ENCODE data around the gene PTPRR.

Gene PTPRR

DNA sequence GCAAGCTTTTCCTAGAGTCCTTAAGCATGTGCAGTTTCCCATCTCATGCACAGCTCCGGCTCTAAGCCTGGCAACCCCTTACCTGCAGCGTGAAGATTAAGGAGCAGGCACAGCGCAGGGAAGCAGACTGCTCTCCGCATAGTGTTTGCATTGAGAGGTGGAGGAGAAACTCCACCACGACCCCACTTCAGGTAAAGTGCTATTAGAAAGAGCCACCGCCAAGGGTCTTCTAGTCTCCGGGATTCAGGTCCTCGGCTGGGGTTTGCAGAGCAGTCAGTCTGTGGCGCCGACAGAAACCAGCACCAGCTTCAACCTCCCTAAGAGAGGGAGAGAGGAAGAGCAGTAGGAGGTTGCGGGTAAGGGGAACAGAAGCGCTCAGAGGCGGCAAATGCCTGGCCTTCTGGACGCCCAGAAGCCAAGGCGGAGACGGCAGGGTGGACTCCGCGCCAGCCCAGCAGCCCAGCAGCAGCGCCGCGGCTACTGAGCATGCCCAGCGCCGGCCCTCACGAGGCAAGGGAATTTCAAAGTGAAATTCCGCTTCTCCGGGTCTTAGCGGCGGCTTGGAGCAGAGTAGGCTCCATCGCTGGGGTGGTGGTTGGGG is at the start of gene PTPRR:
TSS of gene PTPRR (minus strand) at position 488 of the 601 bp plus-strand sequence. CDS start at position 140, 348 bp downstream.
- DNase-seq: no peak

- DNase-seq: no peak
Measured at GRCh38 chr12:70966996-70967790, 46.7 kb upstream of the PTPRR start.

- DNase-seq: no peak
Measured at GRCh38 chr12:70966046-70966445, 45.5 kb upstream of the PTPRR start.

DNA sequence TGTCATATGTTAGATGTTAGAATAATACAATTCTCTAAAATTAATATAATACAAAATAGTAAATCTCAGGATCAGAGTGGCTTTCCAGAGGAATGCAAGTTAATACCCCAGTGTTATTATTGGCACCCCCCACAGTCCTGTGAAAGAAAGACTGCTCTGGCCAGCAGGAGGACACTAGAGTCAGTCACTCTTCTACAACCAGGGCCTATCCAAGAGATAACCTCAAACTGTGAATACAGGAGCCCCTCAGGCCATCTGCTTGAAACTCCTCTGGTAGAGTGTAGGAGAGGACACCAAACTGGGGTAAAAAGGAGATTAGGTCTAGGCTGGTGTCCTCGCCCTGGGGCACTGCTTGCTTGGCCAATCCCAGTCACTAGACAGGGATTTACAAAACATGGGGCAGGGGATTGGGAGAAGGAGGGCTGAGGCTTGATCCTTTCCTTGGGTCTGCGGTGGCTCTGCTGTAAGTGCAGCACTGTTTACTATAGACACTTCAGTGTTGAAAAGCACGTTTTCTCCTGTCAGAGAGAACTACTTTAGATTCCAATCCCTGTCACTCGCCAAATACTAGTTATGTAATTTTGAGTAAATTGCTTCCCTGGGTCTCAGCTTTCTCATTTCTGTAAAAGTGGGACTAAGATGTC is 44.5 kb upstream of the PTPRR start:
- no peak for DNase-seq

DNA sequence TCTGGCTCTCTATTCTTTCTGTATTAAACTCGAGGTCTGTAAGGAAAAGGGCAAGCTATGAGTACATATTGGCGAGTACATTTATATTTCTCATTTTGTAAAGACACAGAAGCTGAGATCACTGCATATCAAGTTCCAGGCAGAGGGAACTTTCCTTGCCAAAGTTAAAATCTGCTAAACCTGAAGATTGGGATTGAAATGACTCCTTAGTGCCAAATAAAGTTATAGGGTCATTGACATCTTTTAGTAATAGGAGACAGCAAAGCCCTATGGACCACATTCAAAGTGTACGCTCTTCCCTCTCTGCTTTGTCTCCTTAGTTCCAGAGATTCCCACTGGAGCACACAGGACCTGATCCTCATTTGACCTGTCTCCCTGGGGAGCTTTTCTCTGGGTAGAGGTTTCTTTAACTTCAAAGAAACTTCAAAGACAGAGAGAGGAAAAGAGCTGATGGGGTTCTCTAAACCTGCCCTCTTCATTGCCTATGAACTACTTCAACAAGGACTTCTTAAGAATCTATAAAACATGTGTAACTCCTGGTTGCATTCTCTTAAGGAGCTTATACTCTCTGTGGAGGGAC is 42.6 kb upstream of the PTPRR start:
- DNase-seq: no peak

DNA sequence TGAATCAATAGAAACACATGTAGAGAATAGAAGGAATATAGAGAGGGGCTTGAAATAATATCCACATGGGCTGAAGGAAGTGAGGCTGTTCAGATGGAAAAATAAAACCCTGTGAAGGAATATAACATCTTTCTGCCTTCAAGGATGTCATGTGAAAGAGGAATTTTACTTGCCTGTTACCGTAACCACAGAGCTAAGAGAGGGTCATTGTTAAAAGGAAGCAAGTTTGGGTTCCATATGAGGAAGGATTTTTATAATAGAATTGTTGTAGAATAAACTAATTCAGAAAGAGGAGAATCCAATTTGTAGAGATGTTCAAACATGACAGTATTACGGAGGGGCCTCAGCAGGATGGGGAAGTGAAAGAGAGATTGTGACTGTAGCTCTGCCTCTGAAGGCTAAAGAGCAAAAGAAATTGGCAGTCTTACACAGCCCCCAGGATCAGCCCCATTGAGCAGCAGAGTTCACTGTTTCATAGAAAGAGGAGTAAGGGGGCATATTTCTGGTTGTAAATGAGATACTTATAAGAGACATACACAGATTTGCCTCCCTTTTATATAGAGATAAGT is 41.8 kb upstream of the PTPRR start:
- no peak for DNase-seq

GRCh38 chr12:70960484-70960883 is 39.9 kb upstream of the PTPRR start:
- DNase-seq: no peak

GRCh38 chr12:70955415-70955814 is 34.9 kb upstream of the PTPRR start:
- DNase-seq: no peak

GRCh38 chr12:70950451-70950850 is 29.9 kb upstream of the PTPRR start:
- no peak for DNase-seq

DNA sequence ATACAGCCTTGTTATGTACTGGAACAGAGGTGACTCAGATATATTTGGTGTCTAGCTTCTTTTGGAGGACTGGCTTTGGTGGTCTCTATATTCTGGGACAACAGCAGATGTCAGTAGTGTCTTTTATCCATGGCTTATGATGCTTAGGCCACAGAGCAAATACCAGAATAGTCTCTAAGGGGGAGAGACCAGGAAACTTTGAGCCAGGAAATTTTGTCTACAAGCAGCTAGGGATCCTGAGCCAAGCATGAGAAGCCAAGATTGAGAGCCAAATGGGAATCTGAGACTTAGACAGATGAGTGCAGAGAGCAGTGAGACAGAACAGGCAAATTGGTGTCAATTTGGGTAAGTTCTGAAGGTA is 28.4 kb upstream of the PTPRR start:
- no peak for DNase-seq

DNA sequence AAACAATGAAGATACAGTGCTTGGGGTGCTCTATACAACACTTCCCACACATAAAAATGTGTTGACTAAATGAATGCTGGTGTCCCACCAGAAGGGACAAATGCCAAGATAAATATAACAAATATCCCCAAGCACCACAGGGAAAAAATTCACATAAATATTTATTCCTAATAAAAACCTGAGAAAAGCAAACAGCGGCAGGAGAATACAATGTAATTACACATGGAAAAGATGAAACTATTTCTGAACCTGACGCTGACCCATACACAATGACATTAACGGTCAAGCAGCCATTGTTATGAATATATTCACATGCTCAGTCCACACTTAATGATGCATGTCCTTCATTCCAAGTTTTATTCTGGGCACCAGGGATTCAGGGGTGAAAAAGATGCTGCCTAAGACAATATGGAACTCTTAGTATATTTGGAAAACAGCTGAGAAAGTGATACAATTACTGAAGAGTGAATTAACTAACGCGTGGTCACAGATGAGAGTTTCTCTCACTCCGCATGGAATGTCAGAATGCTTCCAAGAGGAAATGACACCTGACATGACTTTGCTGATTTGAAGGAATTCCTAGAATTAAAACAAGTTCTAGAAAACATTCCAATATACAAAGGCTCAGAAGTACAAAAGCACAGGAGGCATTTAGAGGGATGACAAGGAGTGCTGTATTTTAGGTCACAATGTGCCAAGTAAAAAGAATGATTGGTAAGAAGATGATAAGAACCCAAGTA is 27.9 kb upstream of the PTPRR start:
- DNase-seq: no peak

- DNase-seq: no peak
Measured at GRCh38 chr12:70936203-70936813, 15.8 kb upstream of the PTPRR start.

DNA sequence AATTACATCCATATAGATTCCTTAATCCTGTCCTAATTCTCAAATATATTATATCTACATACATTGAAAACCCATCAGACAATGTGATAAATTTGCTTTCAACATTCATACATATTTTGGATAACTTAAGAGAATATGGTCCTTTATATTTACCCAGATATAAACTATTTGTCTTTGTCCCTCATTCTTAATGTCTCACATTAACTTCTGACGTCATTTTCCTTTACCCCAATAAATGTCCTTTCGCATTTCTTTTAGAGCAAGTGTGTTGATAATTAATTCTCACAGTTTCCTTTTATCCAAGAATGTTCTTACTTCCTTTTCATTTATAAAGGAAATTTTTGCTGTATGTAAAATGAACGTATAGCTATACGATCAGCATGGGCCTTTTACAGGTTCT is 12.6 kb upstream of the PTPRR start:
- no peak for DNase-seq

DNA sequence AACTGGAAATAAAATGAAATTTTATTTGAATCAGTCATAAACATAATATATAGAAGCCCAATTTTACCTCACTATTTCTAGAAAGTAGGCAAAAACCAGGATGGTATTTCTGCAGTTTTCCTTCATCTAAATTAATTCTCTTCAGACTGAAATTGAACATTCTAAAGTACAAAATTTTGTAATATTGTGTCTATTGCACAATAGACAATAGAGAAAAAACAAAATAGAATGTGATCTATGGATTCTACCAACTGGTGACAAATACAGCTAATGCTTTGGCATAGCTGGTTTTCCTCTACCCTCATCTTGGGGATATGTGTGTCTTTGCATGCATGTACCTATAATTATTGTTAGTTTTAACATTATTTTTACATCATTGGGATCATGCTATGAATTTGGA is 8.5 kb upstream of the PTPRR start:
- no peak for DNase-seq

DNA sequence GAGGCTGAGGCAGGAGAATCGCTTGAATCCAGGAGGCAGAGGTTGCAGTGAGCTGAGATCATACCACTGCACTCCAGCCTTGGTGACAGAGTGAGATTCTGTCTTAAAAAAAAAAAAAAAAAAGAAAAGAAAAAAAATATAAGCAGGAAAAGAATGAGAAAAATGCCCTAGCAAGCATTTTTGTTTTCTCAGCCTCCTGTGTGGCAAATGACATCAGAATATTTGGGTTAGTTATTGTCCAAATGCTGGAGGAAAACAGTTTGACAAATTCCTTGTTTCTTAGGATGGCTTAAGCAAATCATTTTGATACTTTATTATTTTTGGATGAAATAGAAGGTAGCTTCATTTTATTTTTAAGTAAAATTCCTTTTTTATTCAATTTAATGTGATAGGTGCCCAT is 7.5 kb upstream of the PTPRR start:
- DNase-seq: no peak

DNA sequence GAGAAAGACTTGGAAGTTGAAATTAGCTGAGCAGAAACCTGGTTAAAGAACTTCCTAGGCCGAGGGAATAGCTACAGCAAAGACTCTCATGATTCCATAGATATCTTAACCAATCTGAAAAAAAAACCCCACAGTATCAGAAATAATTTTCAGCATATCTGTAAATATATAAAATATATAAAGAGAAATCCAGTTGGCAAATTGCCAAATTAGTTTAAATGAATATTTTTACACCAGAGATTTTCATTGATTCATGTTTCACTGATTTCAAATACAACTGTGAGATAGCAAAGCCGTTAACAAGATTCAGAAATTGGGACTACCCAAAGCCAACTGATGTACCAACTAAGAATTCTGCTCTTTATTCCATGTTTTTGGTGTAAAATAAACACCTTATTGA is 6.8 kb upstream of the PTPRR start:
- no peak for DNase-seq

DNA sequence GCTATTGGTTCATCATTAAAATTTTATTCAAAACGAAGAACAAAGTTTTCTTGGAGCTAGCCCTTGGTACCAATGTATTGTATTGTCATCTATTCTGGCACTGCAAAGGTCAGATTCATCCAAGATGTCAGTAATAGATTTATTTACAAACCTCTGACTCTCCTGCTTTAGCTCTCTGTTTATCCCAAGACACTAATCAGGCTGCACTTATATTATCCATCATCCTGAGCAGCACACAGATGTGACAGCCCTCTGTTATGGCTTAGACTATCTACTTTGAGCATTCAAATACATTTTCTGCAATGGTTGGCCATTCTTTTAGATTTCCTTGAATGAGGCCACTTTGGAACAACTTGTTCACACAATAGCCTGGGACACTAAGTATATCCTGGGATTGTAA is 5.0 kb upstream of the PTPRR start:
- DNase-seq: no peak

- DNase-seq: peak in 1 of 2 experiments; percentile 45
Measured at GRCh38 chr12:70920891-70921290, 353 bp upstream of the PTPRR start.

- DNase-seq: peak; percentile 43 to 57
Measured at GRCh38 chr12:70919597-70920035, 922 bp downstream of the PTPRR start.

DNA sequence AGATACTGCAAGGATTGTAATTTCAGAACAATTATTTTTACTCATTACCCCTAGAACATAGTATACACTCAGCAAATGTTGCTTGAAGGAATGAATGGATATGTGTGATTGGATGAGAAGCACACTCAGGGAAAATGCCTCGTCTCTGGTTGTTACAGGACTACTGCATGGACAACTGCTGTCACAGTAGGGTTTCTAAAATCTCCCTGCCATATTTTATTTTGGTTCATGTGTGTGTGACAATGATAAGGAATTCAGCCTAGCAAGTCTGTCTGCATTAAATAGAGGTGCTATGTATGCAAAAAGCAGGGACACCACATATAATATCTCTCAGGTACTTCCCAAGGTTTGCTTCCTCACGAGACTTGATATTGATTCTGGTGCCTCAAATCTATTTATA is 1.4 kb downstream of the PTPRR start:
- peak in 1 of 2 experiments; percentile 57 for DNase-seq

DNA sequence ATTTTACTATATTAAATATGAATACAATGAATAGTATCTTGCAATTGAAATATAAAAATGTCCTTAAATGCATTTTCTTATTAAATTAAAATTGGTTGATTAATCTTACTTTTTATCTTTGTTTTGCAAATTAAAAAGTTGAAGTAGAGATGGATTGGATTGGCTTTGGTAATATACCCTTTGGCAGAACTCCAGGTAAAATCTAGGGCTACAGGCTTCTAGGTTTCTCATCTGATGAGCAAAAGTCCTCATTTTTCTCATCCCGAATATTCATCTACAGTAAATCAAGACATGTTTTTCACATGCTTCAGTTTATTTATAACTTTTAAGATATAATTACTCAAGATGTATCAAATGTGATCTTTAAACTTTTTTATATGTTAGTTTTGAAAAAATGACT is 2.2 kb downstream of the PTPRR start:
- DNase-seq: no peak

DNA sequence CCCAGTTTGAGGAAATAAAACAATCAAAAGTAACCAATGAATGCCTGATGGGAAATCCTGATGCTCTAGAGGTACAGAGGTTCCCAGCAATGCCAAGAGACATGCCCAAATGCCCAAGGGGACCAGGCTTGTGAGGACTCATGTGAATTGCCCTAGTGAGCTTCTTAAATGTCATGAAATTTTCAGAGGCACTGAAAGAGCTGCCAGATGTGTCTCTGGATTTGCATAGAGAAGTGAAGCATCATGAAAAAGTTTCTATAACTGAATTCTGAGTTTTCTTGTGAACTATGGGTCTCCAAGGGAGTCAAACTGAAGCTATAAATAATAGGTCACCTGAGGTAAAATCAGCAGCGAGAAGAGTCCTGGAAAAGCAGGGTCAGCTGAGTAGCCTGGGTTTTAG is 9.9 kb downstream of the PTPRR start:
- DNase-seq: no peak
